HepG2 (cell line): ENCODE data around the gene TUBB. TPM values are rescaled to one million over a fixed set of nuclear protein-coding genes. Genes with fewer than 3 reads are reported as not detected.

Experiments used
- CBX5 ChIP-seq: sonication (generic); formaldehyde crosslinking; IDR thresholded peaks from 2 replicates; pipeline ENCODE4 v1.4.0; 2020; ENCODE audit warnings: missing genetic modification reagents, borderline replicate concordance
- DPF2 ChIP-seq: sonication (generic); formaldehyde crosslinking; IDR thresholded peaks from 2 replicates; pipeline ENCODE4 v1.4.0; 2020; ENCODE audit warnings: mild to moderate bottlenecking, low read depth, missing genetic modification reagents, borderline replicate concordance
- FOXO4 ChIP-seq: sonication (generic); formaldehyde crosslinking; conservative IDR thresholded peaks from 2 replicates; pipeline ENCODE4 v1.8.1; 2023; ENCODE audit warnings: missing genetic modification reagents
- HCFC1 ChIP-seq: fragments of 150-350 bp; IDR thresholded peaks from 2 replicates; pipeline ENCODE4 v1.6.1; 2014; ENCODE audit warnings: low read depth, low read length
- KDM5B ChIP-seq: sonication (generic); formaldehyde crosslinking; IDR thresholded peaks from 2 replicates; pipeline ENCODE4 v1.4.0; 2020; ENCODE audit warnings: missing genetic modification reagents, mild to moderate bottlenecking, borderline replicate concordance
- MAF1 ChIP-seq: sonication (generic); formaldehyde crosslinking; IDR thresholded peaks from 2 replicates; pipeline ENCODE4 v1.5.0; 2020; ENCODE audit warnings: missing genetic modification reagents, borderline replicate concordance
- ONECUT2 ChIP-seq: sonication (generic); formaldehyde crosslinking; IDR thresholded peaks from 2 replicates; pipeline ENCODE4 v1.4.0; 2020; ENCODE audit warnings: missing genetic modification reagents
- PCBP2 ChIP-seq: fragments of 200-400 bp; formaldehyde crosslinking; optimal IDR thresholded peaks from 2 replicates; pipeline ENCODE3; 2018; ENCODE audit warnings: low read length, low read depth; ENCODE audit not compliant: poor library complexity, severe bottlenecking
- PPARG ChIP-seq: conservative IDR thresholded peaks from 2 replicates; pipeline ENCODE4 v1.6.1; 2016; ENCODE audit warnings: missing biosample characterization, missing genetic modification reagents
- PRDM4 ChIP-seq: sonication (generic); formaldehyde crosslinking; IDR thresholded peaks from 2 replicates; pipeline ENCODE4 v1.9.0; 2021; ENCODE audit warnings: missing genetic modification reagents, borderline replicate concordance
- YEATS2 ChIP-seq: sonication (generic); formaldehyde crosslinking; IDR thresholded peaks from 2 replicates; pipeline ENCODE4 v1.4.0; 2020; ENCODE audit warnings: missing genetic modification reagents, borderline replicate concordance
- ZEB1 ChIP-seq: IDR thresholded peaks from 2 replicates; pipeline ENCODE4 v1.6.1; 2012; ENCODE audit warnings: mild to moderate bottlenecking, low read depth, inconsistent platforms; ENCODE audit not compliant: insufficient replicate concordance
- ZNF160 ChIP-seq: sonication (generic); formaldehyde crosslinking; IDR thresholded peaks from 2 replicates; pipeline ENCODE4 v1.8.0; 2022; ENCODE audit warnings: mild to moderate bottlenecking, inconsistent platforms, missing genetic modification reagents
- ZNF510 ChIP-seq: sonication (generic); formaldehyde crosslinking; IDR thresholded peaks from 2 replicates; pipeline ENCODE4 v1.4.0; 2020; ENCODE audit warnings: low read depth, mild to moderate bottlenecking, missing genetic modification reagents
- ZNF605 ChIP-seq: sonication (generic); formaldehyde crosslinking; IDR thresholded peaks from 2 replicates; pipeline ENCODE4 v1.8.0; 2022; ENCODE audit warnings: mild to moderate bottlenecking, missing genetic modification reagents
- ZNF720 ChIP-seq: sonication (generic); formaldehyde crosslinking; IDR thresholded peaks from 2 replicates; pipeline ENCODE4 v1.4.0; 2020; ENCODE audit warnings: missing genetic modification reagents
- ZNF747 ChIP-seq: sonication (generic); formaldehyde crosslinking; IDR thresholded peaks from 2 replicates; pipeline ENCODE4 v1.8.1; 2023; ENCODE audit warnings: missing genetic modification reagents, mild to moderate bottlenecking, borderline replicate concordance
- ZSCAN22 ChIP-seq: sonication (generic); formaldehyde crosslinking; IDR thresholded peaks from 2 replicates; pipeline ENCODE4 v1.4.0; 2020; ENCODE audit warnings: mild to moderate bottlenecking, missing genetic modification reagents
- polyA plus RNA-seq, 8 experiments: library from polyadenylated mRNA; depleted of rRNA in 3 of 8; stranded (reverse) in 7 of 8; unstranded in 1 of 8; fragments of >200 nt; fragmentation: Illumina TruSeq in 4 of 8; extraction: Trizol in 4 of 8; gene quantifications; 2 replicates each; pipeline versions ENCODE4 v1.2.1 to v1.2.3, GENCODE V29; 2011 to 2016; ENCODE audit warnings: low read depth in 4 of 8, missing spikeins in 1 of 8, mixed read lengths in 1 of 8; ENCODE audit not compliant: insufficient read depth in 1 of 8
- total RNA-seq, 5 experiments: library from RNA; depleted of rRNA; stranded (reverse); fragments of >200 nt; fragmentation: Illumina TruSeq; extraction: Trizol; gene quantifications; 2 replicates each; pipeline ENCODE4 v1.2.3, GENCODE V29; 2016; ENCODE audit warnings: low read depth in 1 of 5
- TF ChIP-seq, protein P1 (sequence below): sonication (generic); formaldehyde crosslinking; IDR thresholded peaks from 2 replicates; pipeline ENCODE4 v1.4.0; 2020; ENCODE audit warnings: mild to moderate bottlenecking, missing genetic modification reagents

The TUBB gene
- total and polyA plus RNA-seq, 2 of the 13 experiments (the other 11 are each of a cell fraction or from before 2014, with no cell fraction given) = 911 to 1,163 TPM

DNA sequence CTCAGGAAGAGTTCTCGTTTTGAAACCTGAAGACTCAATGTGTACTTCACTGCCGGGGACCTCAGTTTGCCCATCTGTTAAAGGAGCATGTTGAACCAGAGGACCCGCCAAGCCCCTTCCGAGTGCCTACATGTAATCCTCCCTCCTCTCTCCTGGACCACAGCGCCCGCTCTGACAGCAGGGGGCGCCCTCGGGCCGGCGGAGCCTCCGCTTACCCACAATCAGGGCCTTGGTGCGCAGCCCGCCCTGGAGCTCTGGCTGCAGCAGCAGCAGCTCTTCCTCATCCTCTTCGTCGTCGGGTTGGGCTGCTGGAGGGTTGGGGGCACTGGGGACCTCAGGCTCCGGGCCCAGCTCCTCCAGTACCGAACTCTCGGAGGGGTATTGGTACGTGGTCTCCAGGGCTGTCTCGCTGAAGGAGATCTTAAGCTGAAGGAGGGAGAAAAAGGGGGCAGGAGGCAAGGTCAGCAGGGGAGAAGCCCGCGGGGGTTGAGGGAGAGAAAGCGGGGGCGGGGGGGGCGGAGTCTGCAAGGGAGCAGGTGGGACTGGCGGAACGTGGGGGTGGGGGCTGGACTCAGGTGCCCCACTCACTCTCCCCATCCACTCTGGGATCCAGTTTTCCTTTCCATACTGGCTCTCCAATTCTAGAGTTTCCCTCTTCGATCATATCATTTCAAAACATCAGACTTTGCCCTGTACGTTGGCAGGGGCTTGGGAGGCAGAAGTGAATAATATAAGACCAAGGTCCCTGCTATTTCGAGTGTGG lies 41.0 kb upstream of the TUBB start (continued):
- no peak for TF ChIP-seq ONECUT2 (CRISPR knock-in tag)
- no peak; the same call in 1 of the 2 replicates for TF ChIP-seq ZNF605 (CRISPR knock-in tag)
- no peak for TF ChIP-seq DPF2
- TF ChIP-seq YEATS2 (CRISPR knock-in tag) = peak; percentile 69; the same call in 1 of the 2 replicates
- TF ChIP-seq, protein P1, sequence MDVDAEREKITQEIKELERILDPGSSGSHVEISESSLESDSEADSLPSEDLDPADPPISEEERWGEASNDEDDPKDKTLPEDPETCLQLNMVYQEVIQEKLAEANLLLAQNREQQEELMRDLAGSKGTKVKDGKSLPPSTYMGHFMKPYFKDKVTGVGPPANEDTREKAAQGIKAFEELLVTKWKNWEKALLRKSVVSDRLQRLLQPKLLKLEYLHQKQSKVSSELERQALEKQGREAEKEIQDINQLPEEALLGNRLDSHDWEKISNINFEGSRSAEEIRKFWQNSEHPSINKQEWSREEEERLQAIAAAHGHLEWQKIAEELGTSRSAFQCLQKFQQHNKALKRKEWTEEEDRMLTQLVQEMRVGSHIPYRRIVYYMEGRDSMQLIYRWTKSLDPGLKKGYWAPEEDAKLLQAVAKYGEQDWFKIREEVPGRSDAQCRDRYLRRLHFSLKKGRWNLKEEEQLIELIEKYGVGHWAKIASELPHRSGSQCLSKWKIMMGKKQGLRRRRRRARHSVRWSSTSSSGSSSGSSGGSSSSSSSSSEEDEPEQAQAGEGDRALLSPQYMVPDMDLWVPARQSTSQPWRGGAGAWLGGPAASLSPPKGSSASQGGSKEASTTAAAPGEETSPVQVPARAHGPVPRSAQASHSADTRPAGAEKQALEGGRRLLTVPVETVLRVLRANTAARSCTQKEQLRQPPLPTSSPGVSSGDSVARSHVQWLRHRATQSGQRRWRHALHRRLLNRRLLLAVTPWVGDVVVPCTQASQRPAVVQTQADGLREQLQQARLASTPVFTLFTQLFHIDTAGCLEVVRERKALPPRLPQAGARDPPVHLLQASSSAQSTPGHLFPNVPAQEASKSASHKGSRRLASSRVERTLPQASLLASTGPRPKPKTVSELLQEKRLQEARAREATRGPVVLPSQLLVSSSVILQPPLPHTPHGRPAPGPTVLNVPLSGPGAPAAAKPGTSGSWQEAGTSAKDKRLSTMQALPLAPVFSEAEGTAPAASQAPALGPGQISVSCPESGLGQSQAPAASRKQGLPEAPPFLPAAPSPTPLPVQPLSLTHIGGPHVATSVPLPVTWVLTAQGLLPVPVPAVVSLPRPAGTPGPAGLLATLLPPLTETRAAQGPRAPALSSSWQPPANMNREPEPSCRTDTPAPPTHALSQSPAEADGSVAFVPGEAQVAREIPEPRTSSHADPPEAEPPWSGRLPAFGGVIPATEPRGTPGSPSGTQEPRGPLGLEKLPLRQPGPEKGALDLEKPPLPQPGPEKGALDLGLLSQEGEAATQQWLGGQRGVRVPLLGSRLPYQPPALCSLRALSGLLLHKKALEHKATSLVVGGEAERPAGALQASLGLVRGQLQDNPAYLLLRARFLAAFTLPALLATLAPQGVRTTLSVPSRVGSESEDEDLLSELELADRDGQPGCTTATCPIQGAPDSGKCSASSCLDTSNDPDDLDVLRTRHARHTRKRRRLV (CRISPR knock-in tag) = peak; percentile 70; the same call in 1 of the 2 replicates
- TF ChIP-seq PCBP2 = no peak
- peak; percentile 74; the same call in 1 of the 2 replicates for TF ChIP-seq ZNF160 (CRISPR knock-in tag)
- TF ChIP-seq MAF1 (CRISPR knock-in tag) = no peak
- no peak for TF ChIP-seq FOXO4 (CRISPR knock-in tag)
- TF ChIP-seq ZNF510 (CRISPR knock-in tag) = no peak
- no peak for TF ChIP-seq ZNF747
- TF ChIP-seq PPARG (CRISPR knock-in tag) = peak; percentile 68
- TF ChIP-seq ZEB1 = no peak
- no peak for TF ChIP-seq HCFC1
- TF ChIP-seq ZNF720 (CRISPR knock-in tag) = no peak
- peak; percentile 67 for TF ChIP-seq KDM5B (CRISPR knock-in tag)
- peak; percentile 46; the same call in 1 of the 2 replicates for TF ChIP-seq CBX5 (CRISPR knock-in tag)
- TF ChIP-seq PRDM4 (CRISPR knock-in tag) = no peak
- TF ChIP-seq ZSCAN22 (CRISPR knock-in tag) = no peak
